GM19025 (cell line): ENCODE measurements around the gene DIPK2A.

Experiments
- ATAC-seq: cut with Tn5 transposase; IDR thresholded peaks from one replicate; pipeline ENCODE4 v1.9.1; 2021; ENCODE audit warnings: mild to moderate bottlenecking, low read depth, moderate library complexity; ENCODE audit not compliant: unreplicated experiment

The DIPK2A gene

DNA sequence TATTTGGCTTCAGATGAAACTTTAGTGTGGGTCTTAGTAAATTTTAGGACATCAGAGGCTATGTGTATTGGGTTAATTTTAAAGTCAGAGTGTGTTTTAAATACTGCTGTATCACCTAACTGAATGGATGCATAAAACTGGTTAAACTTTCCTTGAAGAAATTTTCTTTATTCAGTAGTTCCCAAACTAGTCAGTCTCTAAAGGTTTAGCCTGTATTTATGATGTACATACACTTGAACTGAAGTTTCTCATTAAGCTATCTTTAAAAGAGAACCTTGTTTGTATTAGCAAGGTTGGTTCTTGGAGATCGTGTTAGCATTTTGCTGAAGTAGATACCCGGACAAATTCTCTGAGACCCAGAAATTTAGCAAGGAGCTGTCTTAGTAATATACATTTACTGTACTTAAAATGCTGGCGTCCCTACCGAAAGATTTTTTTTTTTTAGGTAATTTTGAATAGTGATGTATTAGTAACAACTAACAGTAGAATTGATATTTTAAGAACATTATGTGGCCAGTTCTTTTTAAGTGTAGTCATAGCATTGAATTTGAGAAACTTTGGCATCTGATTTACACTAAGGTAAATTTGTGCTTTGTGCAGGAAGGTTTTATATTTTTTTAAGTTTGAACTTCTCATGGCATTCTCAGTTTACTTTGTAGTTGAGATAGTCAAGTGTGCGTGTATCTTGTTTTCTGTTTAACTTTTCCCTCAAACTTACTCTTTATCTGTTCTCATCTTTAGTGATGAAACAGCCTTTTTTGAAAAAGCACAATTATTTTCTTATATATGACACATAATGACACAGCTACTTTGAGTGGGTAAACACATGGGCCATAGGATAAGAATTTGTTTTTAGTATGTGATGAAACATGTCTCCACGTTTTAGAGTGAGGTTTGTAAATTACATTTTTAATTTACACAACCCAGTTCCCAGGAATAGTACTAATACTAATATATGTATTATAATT is 2.9 kb downstream of the DIPK2A start:
- ATAC-seq: no peak

DNA sequence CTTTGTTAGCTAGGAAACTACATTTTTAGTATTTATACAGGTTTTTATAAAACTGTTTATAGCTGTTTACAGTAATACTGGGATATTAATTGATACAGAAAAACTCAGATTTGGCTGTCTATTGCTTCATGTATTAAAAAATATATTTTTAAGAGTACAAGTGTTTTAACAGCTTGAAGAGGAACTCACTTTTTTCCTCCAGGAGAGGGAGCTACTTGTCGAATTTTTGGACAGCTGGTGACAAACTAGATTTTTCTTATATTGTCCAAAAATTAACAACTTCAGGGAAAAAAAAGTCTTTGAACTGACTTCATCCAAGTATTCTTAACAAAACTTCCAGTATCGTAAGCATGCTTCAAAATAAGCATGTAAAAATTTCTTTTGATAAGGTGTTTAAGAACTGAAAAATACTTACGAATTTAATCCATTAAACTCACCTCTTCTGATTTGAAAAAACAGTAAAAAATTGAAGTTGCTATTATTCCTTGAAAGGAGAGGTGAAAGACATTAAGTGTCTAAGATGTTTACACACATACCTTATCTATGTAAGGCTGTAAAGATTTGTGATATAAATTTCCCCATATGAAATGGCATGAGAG is 4.0 kb downstream of the DIPK2A start:
- no peak for ATAC-seq

DNA sequence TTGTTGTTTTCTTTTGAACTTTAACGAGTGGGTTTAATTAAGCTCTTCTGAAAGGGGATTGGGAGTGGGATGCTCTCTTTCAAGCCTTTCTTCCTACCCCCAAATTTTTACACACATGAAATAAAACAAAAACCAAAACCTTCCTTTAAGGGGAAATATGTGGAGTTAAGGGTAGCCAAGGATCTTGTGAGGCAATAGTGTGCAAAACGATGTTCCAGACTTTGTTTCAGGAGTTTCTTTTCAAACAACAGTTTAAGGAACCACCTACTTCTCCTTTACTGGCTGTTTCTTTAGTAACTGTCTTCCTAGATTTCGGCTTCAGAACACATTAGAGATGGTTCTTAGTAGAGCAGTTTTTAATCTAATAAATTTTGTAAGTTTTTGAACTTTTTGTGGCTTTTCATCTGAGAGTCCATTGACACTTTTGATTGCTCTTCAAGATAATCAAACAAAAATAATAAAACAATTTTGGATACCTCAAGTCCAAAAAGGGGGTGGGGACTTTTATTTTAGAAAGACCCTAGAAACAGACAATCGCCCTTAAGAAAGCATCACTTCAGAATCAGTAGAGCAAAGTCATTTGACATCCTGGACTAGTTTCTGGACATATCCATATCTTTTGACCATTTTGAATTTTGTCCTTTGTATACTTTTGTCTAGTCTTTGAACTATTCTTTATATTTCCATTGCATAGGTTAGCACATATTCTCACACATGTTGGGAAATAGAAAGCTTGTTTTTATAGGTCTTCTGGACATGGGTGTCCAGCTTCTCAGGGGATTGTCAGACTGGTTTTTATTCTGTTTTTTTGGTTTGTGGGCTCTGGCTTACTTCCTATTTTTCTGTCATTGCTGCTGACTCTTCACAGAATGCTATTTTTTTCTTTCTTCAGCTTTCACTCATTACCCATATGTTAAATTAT is 6.0 kb downstream of the DIPK2A start:
- ATAC-seq: no peak

DNA sequence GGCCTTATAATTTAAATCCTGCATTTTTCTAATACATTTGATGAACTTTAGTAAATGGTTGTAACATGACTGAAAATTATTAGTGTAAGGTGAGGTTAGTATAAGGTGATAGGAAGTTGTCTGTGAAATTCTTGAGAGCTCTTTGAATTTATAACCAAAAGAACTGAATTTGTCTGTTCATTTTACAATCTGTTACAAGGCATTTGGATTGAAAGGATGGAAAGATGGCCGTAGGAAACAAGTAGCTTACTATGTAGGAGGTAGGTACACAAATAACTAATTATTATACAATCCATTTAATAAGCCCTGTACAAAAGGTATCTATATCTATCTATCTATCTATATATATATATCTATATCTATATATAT is 6.6 kb downstream of the DIPK2A start:
- ATAC-seq: no peak

DNA sequence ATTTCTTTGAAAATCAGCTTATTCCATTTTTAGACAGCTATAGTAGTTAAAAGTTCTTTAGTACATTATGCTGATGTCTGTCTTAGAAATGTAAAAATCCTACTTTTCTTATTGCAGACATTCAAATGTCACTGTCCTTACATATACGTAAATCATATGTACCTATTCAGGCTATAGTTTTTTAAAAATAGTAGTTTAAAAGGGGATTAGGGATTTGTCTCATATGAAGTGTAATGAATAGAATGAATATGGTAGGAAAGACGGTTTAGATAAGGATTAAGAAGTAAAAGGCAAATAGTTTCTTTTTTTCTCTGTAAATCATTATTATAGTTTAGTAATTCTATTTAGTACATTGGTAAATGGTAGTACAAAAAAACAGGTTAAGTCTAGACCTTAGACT is 7.4 kb downstream of the DIPK2A start:
- no peak for ATAC-seq

DNA sequence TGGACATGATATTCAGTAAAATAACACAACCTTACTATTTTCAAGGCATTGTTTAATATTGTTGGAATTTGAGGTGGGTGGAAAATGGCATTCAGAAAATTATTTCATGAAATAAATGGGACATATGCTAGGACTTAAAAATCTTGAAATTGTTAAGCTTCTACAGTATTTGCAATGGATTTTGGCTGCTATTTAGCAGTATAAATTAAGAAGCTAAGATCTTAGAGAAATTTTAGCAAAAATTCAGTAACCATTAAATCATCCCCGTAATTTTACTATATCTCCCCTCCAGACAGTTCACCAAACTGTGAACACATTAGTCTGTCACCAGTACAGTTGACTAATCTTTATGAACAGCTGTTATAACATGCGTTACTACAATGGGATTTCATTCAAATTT is 8.2 kb downstream of the DIPK2A start:
- ATAC-seq: no peak

DNA sequence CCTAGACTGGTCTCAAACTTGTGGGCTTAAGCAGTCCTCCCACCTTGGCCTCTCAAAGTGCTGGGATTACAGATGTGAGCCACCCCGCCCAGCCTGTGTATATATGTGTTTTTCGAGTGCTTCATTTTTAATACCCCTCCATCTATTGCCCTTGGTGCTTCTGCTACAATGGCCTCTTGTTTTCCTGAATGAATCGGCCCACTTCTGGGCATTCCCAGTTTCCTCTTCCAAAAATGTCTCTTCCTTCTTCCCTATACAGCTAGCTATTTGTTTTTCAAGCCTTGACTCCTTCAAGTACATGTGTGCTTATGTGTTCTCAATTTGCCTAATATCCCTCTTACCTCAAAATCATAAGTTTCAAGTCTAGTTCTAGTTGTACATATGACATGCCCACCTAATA is 16.7 kb downstream of the DIPK2A start:
- no peak for ATAC-seq

DNA sequence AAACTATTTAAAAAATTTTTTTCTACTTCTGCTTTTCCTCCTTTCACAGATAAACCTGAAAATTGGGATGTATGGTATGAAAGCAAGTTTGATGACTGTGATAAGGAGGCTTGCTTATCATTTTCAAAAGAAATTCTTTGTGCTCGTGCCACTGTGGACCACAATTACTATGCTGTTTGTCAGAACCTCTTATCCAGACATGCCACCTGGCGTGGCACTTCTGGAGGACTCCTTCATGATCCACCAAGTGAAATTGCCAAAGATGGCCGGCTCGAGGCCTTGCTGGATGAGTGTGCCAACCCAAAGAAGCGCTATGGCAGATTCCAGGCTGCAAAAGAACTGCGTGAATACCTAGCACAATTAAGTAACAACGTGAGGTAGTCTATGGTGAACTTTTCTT is 17.8 kb downstream of the DIPK2A start:
- ATAC-seq: no peak

DNA sequence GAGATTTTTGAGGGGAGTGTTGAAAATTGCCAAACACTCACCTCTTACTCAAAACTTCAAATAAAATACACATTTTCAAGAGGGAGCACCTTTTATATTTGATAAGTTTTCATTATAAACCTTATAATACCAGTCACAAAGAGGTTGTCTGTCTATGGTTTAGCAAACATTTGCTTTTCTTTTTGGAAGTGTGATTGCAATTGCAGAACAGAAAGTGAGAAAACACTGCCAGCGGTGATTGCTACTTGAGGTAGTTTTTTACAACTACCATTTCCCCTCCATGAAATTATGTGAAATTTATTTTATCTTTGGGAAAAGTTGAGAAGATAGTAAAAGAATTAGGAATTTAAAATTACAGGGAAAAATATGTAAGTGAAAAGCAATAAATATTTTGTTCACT is 20.1 kb downstream of the DIPK2A start:
- no peak for ATAC-seq

DNA sequence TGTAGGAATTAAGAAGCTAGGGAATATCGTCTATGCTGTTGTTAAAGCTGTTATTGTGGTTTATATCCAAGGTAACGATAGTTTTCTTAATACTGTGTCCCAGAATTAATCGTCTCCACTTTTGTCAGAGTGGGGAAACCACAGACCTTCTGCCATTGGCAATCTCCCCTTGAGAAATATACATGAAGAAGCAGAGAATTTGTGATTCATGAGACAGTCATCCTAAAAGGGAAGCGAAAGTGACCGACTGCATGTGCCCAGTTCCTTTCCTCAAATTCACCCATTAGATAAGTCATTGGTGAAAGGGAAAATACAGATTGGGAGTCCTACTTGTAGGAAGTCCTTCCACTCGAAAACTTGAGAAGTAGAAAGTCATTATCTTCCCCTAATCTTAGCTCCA is 26.6 kb downstream of the DIPK2A start:
- no peak for ATAC-seq

DNA sequence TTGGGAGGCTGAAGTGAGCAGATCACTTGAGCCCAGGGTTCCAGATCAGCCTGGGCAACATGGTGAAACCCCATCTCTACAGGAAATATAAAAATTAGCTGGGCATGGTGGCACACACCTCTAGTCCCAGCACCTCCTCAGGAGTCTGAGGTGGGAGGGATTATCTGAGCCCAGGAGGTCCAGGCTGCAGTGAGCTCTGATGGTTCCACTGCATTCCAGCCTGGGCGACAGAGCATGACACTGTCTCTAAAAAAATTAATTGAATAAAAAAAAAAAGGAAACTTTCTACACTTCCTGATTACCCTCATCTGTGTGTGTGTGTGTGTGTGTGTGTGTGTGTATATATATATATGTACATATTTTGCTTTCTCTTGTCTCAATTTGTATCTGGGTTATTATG is 31.4 kb downstream of the DIPK2A start:
- ATAC-seq: no peak

DNA sequence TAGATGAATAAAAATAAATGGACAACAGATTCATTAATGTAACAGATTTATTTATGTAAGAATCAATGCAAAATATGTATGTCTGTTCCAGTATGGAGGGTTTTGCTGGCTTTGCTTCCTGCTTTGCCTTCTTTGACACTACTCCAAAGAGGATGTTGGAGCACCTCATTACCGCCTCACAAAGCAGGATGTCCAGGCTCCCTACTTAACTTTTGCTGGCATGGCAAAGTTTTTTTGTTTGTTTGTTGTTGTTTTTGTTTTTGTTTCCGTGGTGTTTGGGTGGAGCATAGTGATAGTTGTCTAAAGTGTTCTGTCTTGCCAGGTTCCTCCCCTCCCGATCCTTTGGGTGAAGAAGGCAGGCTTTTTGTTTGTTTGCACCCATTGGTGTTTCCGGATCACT is 38.7 kb downstream of the DIPK2A start:
- ATAC-seq: no peak

DNA sequence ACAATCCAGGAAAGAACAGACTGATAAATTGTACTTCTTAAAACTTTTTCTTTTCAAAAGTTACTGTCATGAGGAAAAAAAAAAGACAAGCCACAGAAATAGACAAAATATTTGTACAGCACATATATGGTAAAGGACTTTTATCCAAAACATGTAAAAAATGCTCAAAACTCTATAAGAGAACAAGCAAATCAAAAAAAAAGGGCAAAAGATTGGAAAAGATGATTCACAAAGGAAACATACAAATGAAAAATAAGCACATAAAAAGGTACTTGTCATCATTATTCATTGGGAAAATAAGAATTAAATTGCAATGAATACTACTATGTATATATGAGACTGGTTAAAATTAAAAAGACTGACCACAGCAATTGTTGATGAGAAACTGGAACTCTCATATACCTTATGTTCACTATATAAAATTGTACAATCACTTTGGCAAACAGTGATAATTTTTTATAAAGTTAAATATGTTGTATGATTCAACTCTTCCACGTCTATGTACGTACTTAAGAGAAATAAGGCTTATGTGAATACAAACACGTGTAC is 39.7 kb downstream of the DIPK2A start:
- ATAC-seq: no peak

DNA sequence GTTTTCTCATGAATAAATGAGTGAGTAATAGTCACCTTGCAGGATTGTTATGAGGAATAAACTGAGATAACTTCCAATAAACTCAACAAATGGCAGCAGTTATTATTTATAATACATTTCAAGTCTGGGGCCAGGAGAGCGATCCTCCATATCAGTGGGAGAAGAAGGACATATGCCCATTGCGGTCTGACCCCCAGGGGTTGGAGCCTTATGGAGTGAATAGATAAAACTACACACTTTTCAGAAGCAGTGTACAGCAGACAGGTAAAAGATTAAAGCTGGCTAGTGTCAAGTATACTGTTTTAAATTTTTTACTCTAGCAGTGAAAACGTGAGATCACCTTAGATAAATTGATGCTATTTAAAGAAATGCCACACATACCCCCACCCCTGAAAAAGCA is 43.5 kb downstream of the DIPK2A start:
- no peak for ATAC-seq

DNA sequence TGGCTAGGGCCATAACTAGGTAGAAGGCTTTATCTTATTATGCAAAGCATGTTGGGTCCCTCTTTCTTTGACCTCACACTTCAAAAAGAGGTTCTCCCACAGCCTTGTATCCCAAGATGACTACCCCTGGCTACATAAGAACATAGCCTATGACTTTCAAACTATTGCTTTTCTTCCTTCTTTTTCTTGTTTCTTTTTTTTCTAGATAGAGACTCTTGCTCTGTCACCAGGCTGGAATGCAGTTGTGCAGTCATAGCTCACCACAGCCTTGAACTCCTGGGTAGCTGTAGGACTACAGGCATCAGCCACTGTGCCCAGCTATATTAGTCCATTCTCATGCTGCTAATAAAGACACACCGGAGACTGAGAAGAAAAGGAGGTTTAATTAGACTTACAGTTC is 47.2 kb downstream of the DIPK2A start:
- ATAC-seq: no peak
